ENCODE data around the gene PRR36.

Gene PRR36

GRCh38 chr19:7900931-7901330 is 26.7 kb upstream of the PRR36 start:
- Histone ChIP-seq H3K4me1 (ENCODE audit: control insufficient read depth in 1 of 2, insufficient read depth in 2 of 2, low read length in 2 of 2) (peaks cover 13 to 15% of the 10 kb centered on the region in 2 experiments), H3K9me3 (ENCODE audit: insufficient read depth, low read depth, low read length) (peaks cover 2% of the 10 kb centered on the region), H2AK5ac (ENCODE audit: low read length) (no peak overlapping the region), H3K79me2 (ENCODE audit: control insufficient read depth, insufficient read depth, low read length, poor library complexity) (peaks cover 17% of the 10 kb centered on the region), H4K12ac (ENCODE audit: low read depth, low read length) (no peak overlapping the region), H3K4ac (ENCODE audit: low read depth, low read length) (no peak overlapping the region), H3K14ac (ENCODE audit: low read length) (no peak overlapping the region), H3K36me3 (ENCODE audit: control insufficient read depth in 1 of 2, insufficient read depth in 2 of 2, low read length in 2 of 2) (peaks cover 3 to 4% of the 10 kb centered on the region in 2 experiments), H3K27me3 (ENCODE audit: insufficient read depth, low read length) (no peaks in the 10 kb centered on the region), H3K9ac (ENCODE audit: low read length) (no peak overlapping the region), H4K8ac (ENCODE audit: low read depth, low read length) (no peak overlapping the region), H2BK5ac (ENCODE audit: low read depth, low read length, poor library complexity) (no peak overlapping the region), H2BK12ac (ENCODE audit: low read length) (no peak overlapping the region), H3K4me2 (ENCODE audit: low read length) (no peak overlapping the region), H3K4me3 (ENCODE audit: low read depth, low read length) (no peak overlapping the region), H3K27ac (ENCODE audit: low read depth, low read length) (no peak overlapping the region), H3K23ac (ENCODE audit: low read length) (no peak overlapping the region), H3K18ac (ENCODE audit: low read length) (no peak overlapping the region), H2AFZ (ENCODE audit: insufficient read depth, low read length, poor library complexity) (no peak overlapping the region), H3K79me1 (ENCODE audit: low read length) (peaks cover 16% of the 10 kb centered on the region), H4K91ac (ENCODE audit: low read depth, low read length) (no peak overlapping the region), H2BK120ac (ENCODE audit: insufficient read depth, low read length, poor library complexity) (no peak overlapping the region)
- no peak for DNase-seq
- no CpG with 5 or more reads among the region's 3 CpGs for WGBS (ENCODE audit: extremely low coverage, insufficient coverage, insufficient read length)

GRCh38 chr19:7900401-7900870 is 26.2 kb upstream of the PRR36 start:
- Histone ChIP-seq H2BK120ac (ENCODE audit: insufficient read depth, low read length, poor library complexity) (no peak overlapping the region), H3K27ac (ENCODE audit: low read depth, low read length) (no peak overlapping the region), H3K4me2 (ENCODE audit: low read length) (no peak overlapping the region), H4K8ac (ENCODE audit: low read depth, low read length) (no peak overlapping the region), H2BK5ac (ENCODE audit: low read depth, low read length, poor library complexity) (no peak overlapping the region), H3K14ac (ENCODE audit: low read length) (no peak overlapping the region), H2AK5ac (ENCODE audit: low read length) (no peak overlapping the region), H3K4me1 (ENCODE audit: control insufficient read depth in 1 of 2, insufficient read depth in 2 of 2, low read length in 2 of 2) (peaks cover 15% of the 10 kb centered on the region in 2 experiments), H3K4me3 (ENCODE audit: low read depth, low read length) (no peak overlapping the region), H3K79me2 (ENCODE audit: control insufficient read depth, insufficient read depth, low read length, poor library complexity) (peaks cover 17% of the 10 kb centered on the region), H3K9me3 (ENCODE audit: insufficient read depth, low read depth, low read length) (peaks cover 2% of the 10 kb centered on the region), H3K79me1 (ENCODE audit: low read length) (peaks cover 16% of the 10 kb centered on the region), H3K36me3 (ENCODE audit: control insufficient read depth in 1 of 2, insufficient read depth in 2 of 2, low read length in 2 of 2) (no peaks in the 10 kb centered on the region), H3K4ac (ENCODE audit: low read depth, low read length) (no peak overlapping the region), H3K23ac (ENCODE audit: low read length) (no peak overlapping the region), H4K12ac (ENCODE audit: low read depth, low read length) (no peak overlapping the region), H2BK12ac (ENCODE audit: low read length) (no peak overlapping the region), H3K9ac (ENCODE audit: low read length) (no peak overlapping the region), H4K91ac (ENCODE audit: low read depth, low read length) (no peak overlapping the region), H3K27me3 (ENCODE audit: insufficient read depth, low read length) (no peaks in the 10 kb centered on the region), H3K18ac (ENCODE audit: low read length) (no peak overlapping the region), H2AFZ (ENCODE audit: insufficient read depth, low read length, poor library complexity) (no peak overlapping the region)
- WGBS (ENCODE audit: extremely low coverage, insufficient coverage, insufficient read length) = no CpG with 5 or more reads among the region's 21 CpGs
- DNase-seq = no peak

GRCh38 chr19:7899751-7900378 is 25.7 kb upstream of the PRR36 start:
- WGBS (ENCODE audit: extremely low coverage, insufficient coverage, insufficient read length) = no CpG with 5 or more reads among the region's 34 CpGs
- Histone ChIP-seq H3K18ac (ENCODE audit: low read length) (no peak overlapping the region), H2BK12ac (ENCODE audit: low read length) (no peak overlapping the region), H3K9me3 (ENCODE audit: insufficient read depth, low read depth, low read length) (peaks cover 2% of the 10 kb centered on the region), H3K14ac (ENCODE audit: low read length) (no peak overlapping the region), H3K27ac (ENCODE audit: low read depth, low read length) (no peak overlapping the region), H3K4me2 (ENCODE audit: low read length) (no peak overlapping the region), H3K4me1 (ENCODE audit: control insufficient read depth in 1 of 2, insufficient read depth in 2 of 2, low read length in 2 of 2) (peaks cover 18 to 20% of the 10 kb centered on the region in 2 experiments), H4K91ac (ENCODE audit: low read depth, low read length) (no peak overlapping the region), H4K12ac (ENCODE audit: low read depth, low read length) (no peak overlapping the region), H3K79me1 (ENCODE audit: low read length) (peaks cover 16% of the 10 kb centered on the region), H3K9ac (ENCODE audit: low read length) (no peak overlapping the region), H4K8ac (ENCODE audit: low read depth, low read length) (no peak overlapping the region), H3K4me3 (ENCODE audit: low read depth, low read length) (no peak overlapping the region), H3K23ac (ENCODE audit: low read length) (no peak overlapping the region), H3K79me2 (ENCODE audit: control insufficient read depth, insufficient read depth, low read length, poor library complexity) (peaks cover 15% of the 10 kb centered on the region), H2BK120ac (ENCODE audit: insufficient read depth, low read length, poor library complexity) (no peak overlapping the region), H3K27me3 (ENCODE audit: insufficient read depth, low read length) (no peaks in the 10 kb centered on the region), H2AK5ac (ENCODE audit: low read length) (no peak overlapping the region), H2BK5ac (ENCODE audit: low read depth, low read length, poor library complexity) (no peak overlapping the region), H3K4ac (ENCODE audit: low read depth, low read length) (no peak overlapping the region), H2AFZ (ENCODE audit: insufficient read depth, low read length, poor library complexity) (no peak overlapping the region), H3K36me3 (ENCODE audit: control insufficient read depth in 1 of 2, insufficient read depth in 2 of 2, low read length in 2 of 2) (no peaks in the 10 kb centered on the region)
- DNase-seq = no peak

GRCh38 chr19:7898967-7899366 is 24.8 kb upstream of the PRR36 start:
- no CpG with 5 or more reads among the region's 16 CpGs for WGBS (ENCODE audit: extremely low coverage, insufficient coverage, insufficient read length)
- H3K14ac ChIP-seq (ENCODE audit: low read length) = no peak overlapping the region

More at GRCh38 chr19:7898967-7899366, 24.8 kb upstream of the PRR36 start:
- Histone ChIP-seq H3K79me1 (ENCODE audit: low read length) (peaks cover 9% of the 10 kb centered on the region), H3K18ac (ENCODE audit: low read length) (no peak overlapping the region), H3K4me1 (ENCODE audit: control insufficient read depth in 1 of 2, insufficient read depth in 2 of 2, low read length in 2 of 2) (peaks cover 17 to 19% of the 10 kb centered on the region in 2 experiments), H2BK5ac (ENCODE audit: low read depth, low read length, poor library complexity) (no peak overlapping the region), H4K8ac (ENCODE audit: low read depth, low read length) (no peak overlapping the region), H3K4me3 (ENCODE audit: low read depth, low read length) (no peak overlapping the region), H3K36me3 (ENCODE audit: control insufficient read depth in 1 of 2, insufficient read depth in 2 of 2, low read length in 2 of 2) (no peaks in the 10 kb centered on the region), H4K91ac (ENCODE audit: low read depth, low read length) (no peak overlapping the region), H3K4ac (ENCODE audit: low read depth, low read length) (no peak overlapping the region), H3K79me2 (ENCODE audit: control insufficient read depth, insufficient read depth, low read length, poor library complexity) (peaks cover 7% of the 10 kb centered on the region), H4K12ac (ENCODE audit: low read depth, low read length) (no peak overlapping the region), H3K9me3 (ENCODE audit: insufficient read depth, low read depth, low read length) (peaks cover 2% of the 10 kb centered on the region), H2AFZ (ENCODE audit: insufficient read depth, low read length, poor library complexity) (no peak overlapping the region), H2BK12ac (ENCODE audit: low read length) (no peak overlapping the region), H2AK5ac (ENCODE audit: low read length) (no peak overlapping the region), H3K27ac (ENCODE audit: low read depth, low read length) (no peak overlapping the region), H3K9ac (ENCODE audit: low read length) (no peak overlapping the region), H2BK120ac (ENCODE audit: insufficient read depth, low read length, poor library complexity) (no peak overlapping the region), H3K27me3 (ENCODE audit: insufficient read depth, low read length) (no peaks in the 10 kb centered on the region), H3K23ac (ENCODE audit: low read length) (no peak overlapping the region), H3K4me2 (ENCODE audit: low read length) (no peak overlapping the region)
- DNase-seq = no peak

Data from trophoblast cell (in vitro differentiated cells and primary cell).